H9 (cell line): ENCODE results near the gene MSI2. TPM values are rescaled to one million over a fixed set of nuclear protein-coding genes. Genes with fewer than 3 reads are reported as not detected.

ENCODE experiments used
- DNase-seq: peaks from one replicate; pipeline ENCODE4 v3.0.0-alpha.2; 2017
- H2AFZ ChIP-seq: one replicate; pipeline ENCODE4 v1.6.1; 2013; ENCODE audit warnings: mild to moderate bottlenecking, low read length, control low read depth, moderate library complexity
- H2AK5ac ChIP-seq: 2 replicates; pipeline ENCODE4 v1.6.1; 2013; ENCODE audit warnings: low read length, control low read depth, mixed read lengths; ENCODE audit not compliant: insufficient read length
- H2BK120ac ChIP-seq: one replicate; pipeline ENCODE4 v1.6.1; 2013; ENCODE audit warnings: low read depth, mild to moderate bottlenecking, low read length, control low read depth, inconsistent platforms; ENCODE audit not compliant: poor library complexity, severe bottlenecking
- H2BK12ac ChIP-seq: 2 replicates; pipeline ENCODE4 v1.6.1; 2013; ENCODE audit warnings: low read length, control low read depth, mixed read lengths, low read depth; ENCODE audit not compliant: insufficient read length
- H2BK15ac ChIP-seq: 2 replicates; pipeline ENCODE4 v1.6.1; 2013; ENCODE audit warnings: low read depth, low read length, control low read depth
- H2BK20ac ChIP-seq: one replicate; pipeline ENCODE4 v1.6.1; 2013; ENCODE audit warnings: low read depth, mild to moderate bottlenecking, low read length, control low read depth, inconsistent platforms; ENCODE audit not compliant: poor library complexity, severe bottlenecking
- H2BK5ac ChIP-seq: 2 replicates; pipeline ENCODE4 v1.6.1; 2013; ENCODE audit warnings: low read length, control low read depth, mixed read lengths; ENCODE audit not compliant: insufficient read length
- H3K14ac ChIP-seq: 2 replicates; pipeline ENCODE4 v1.6.1; 2013; ENCODE audit warnings: low read length, control low read depth; ENCODE audit not compliant: insufficient read depth
- H3K18ac ChIP-seq: 2 replicates; pipeline ENCODE4 v1.6.1; 2013; ENCODE audit warnings: low read depth, mild to moderate bottlenecking, mixed read lengths, low read length, control low read depth; ENCODE audit not compliant: insufficient read length
- H3K23ac ChIP-seq: 2 replicates; pipeline ENCODE4 v1.6.1; 2013; ENCODE audit warnings: low read length, control low read depth, mixed read lengths, low read depth; ENCODE audit not compliant: insufficient read length
- H3K23me2 ChIP-seq: 2 replicates; pipeline ENCODE4 v1.6.1; 2013; ENCODE audit warnings: low read depth, mild to moderate bottlenecking, mixed read lengths, low read length, control low read depth; ENCODE audit not compliant: insufficient read length, poor library complexity, severe bottlenecking
- H3K27ac ChIP-seq: 2 replicates; pipeline ENCODE4 v1.5.1; 2013; ENCODE audit warnings: low read length, control low read depth, mixed read lengths, low read depth; ENCODE audit not compliant: insufficient read length
- H3K27me3 ChIP-seq: 2 replicates; pipeline ENCODE4 v1.6.1; 2013; ENCODE audit warnings: low read length, control low read depth, inconsistent platforms; ENCODE audit not compliant: insufficient read depth
- H3K4ac ChIP-seq: 2 replicates; pipeline ENCODE4 v1.6.1; 2013; ENCODE audit warnings: low read depth, mild to moderate bottlenecking, control low read depth, inconsistent platforms, low read length, moderate library complexity
- H3K4me1 ChIP-seq: 2 replicates; pipeline ENCODE4 v1.6.1; 2013; ENCODE audit warnings: low read length, control low read depth, inconsistent platforms; ENCODE audit not compliant: insufficient read depth
- H3K4me2 ChIP-seq: 2 replicates; pipeline ENCODE4 v1.6.1; 2013; ENCODE audit warnings: low read length, control low read depth, mixed read lengths; ENCODE audit not compliant: insufficient read length, insufficient read depth
- H3K56ac ChIP-seq: 2 replicates; pipeline ENCODE4 v1.6.1; 2013; ENCODE audit warnings: low read depth, mild to moderate bottlenecking, mixed read lengths, low read length, control low read depth; ENCODE audit not compliant: insufficient read length
- H3K79me1 ChIP-seq: 2 replicates; pipeline ENCODE4 v1.6.1; 2013; ENCODE audit warnings: low read depth, mild to moderate bottlenecking, moderate library complexity, low read length, control low read depth, inconsistent platforms; ENCODE audit not compliant: insufficient read depth, poor library complexity, severe bottlenecking
- H3K79me2 ChIP-seq: 2 replicates; pipeline ENCODE4 v1.6.1; 2013; ENCODE audit warnings: low read length, control low read depth, inconsistent platforms; ENCODE audit not compliant: insufficient read depth
- H3K9ac ChIP-seq: 2 replicates; pipeline ENCODE4 v1.6.1; 2013; ENCODE audit warnings: low read length, control low read depth, mixed read lengths; ENCODE audit not compliant: insufficient read length; ENCODE audit errors: extremely low read depth
- H3K9me3 ChIP-seq: one replicate; pipeline ENCODE4 v1.6.1; 2013; ENCODE audit warnings: low read depth, low read length, inconsistent platforms; ENCODE audit not compliant: control insufficient read depth
- H3T11ph ChIP-seq: one replicate; pipeline ENCODE4 v1.6.1; 2013; ENCODE audit warnings: mild to moderate bottlenecking, low read length, control low read depth, inconsistent platforms
- H4K20me1 ChIP-seq: one replicate; pipeline ENCODE4 v1.6.1; 2013; ENCODE audit not compliant: control insufficient read depth, insufficient read length, insufficient read depth
- H4K5ac ChIP-seq: 2 replicates; pipeline ENCODE4 v1.6.1; 2013; ENCODE audit warnings: low read depth, mild to moderate bottlenecking, mixed read lengths, low read length, control low read depth; ENCODE audit not compliant: insufficient read length
- H4K8ac ChIP-seq: replicated peaks from 2 replicates; pipeline ENCODE4 v1.6.1; 2013; ENCODE audit warnings: low read length, control low read depth, mixed read lengths, low read depth; ENCODE audit not compliant: insufficient read length
- H4K91ac ChIP-seq: 2 replicates; pipeline ENCODE4 v1.6.1; 2013; ENCODE audit warnings: low read depth, mild to moderate bottlenecking, moderate library complexity, mixed read lengths, low read length, control low read depth; ENCODE audit not compliant: insufficient read length
- H3K27ac Mint-ChIP-seq, 3 experiments: 2 replicates in 2 of 3; 3 replicates in 1 of 3; pipeline ENCODE4 v1.8.0; 2020 to 2021; ENCODE audit warnings: mixed read lengths in 3 of 3, mild to moderate bottlenecking in 1 of 3, moderate library complexity in 1 of 3
- H3K27me3 Mint-ChIP-seq: 2 replicates; pipeline ENCODE4 v1.8.0; 2021; ENCODE audit warnings: low read depth, mild to moderate bottlenecking, moderate library complexity, mixed read lengths
- H3K36me3 Mint-ChIP-seq, 3 experiments: 2 replicates in 2 of 3; 3 replicates in 1 of 3; pipeline ENCODE4 v1.8.0; 2020 to 2021; ENCODE audit warnings: low read depth in 3 of 3, mixed read lengths in 3 of 3; ENCODE audit not compliant: insufficient read depth in 1 of 3
- H3K4me1 Mint-ChIP-seq, 2 experiments: 2 replicates each; pipeline ENCODE4 v1.8.0; 2020; ENCODE audit warnings: mixed read lengths in 2 of 2
- H3K4me3 Mint-ChIP-seq, 2 experiments: 2 replicates in 1 of 2; 3 replicates in 1 of 2; pipeline ENCODE4 v1.8.0; 2020 to 2021; ENCODE audit warnings: mild to moderate bottlenecking in 2 of 2, mixed read lengths in 2 of 2, moderate library complexity in 1 of 2
- H3K9me3 Mint-ChIP-seq, 2 experiments: 2 replicates in 1 of 2; 3 replicates in 1 of 2; pipeline ENCODE4 v1.8.0; 2020; ENCODE audit warnings: mild to moderate bottlenecking in 2 of 2, mixed read lengths in 2 of 2, moderate library complexity in 1 of 2
- WGBS: extraction: QIAGEN DNeasy Blood & Tissue Kit; methylation state at CpG from one replicate; pipeline ENCODE4 v1.1.7; 2013; ENCODE audit warnings: missing lambda C conversion rate, low lambda C conversion rate, mixed read lengths; ENCODE audit not compliant: insufficient read length; ENCODE audit errors: extremely low coverage; 5-methylcytosine and 5-hydroxymethylcytosine counted together
- total RNA-seq: library from RNA; stranded (reverse); gene quantifications from 2 replicates; pipeline ENCODE4 v1.2.1, GENCODE V29; 2021
- TF ChIP-seq, protein P1 (sequence below): fragments of 200-600 bp; sonication (generic); conservative IDR thresholded peaks from 3 replicates; pipeline ENCODE4 v1.8.0; 2021; ENCODE audit warnings: antibody characterized with exemption, mild to moderate bottlenecking

MSI2 gene
- total RNA-seq, 1 experiment from 2014 or later = 98.5 TPM

GRCh38 chr17:57559634-57560318 lies 303.5 kb downstream of the MSI2 start:
- Histone ChIP-seq H4K91ac (no peak overlapping the region), H2BK12ac (no peak overlapping the region), H4K8ac (no peak overlapping the region), H2AFZ (no peak overlapping the region), H2AK5ac (no peak overlapping the region), H2BK15ac (no peak overlapping the region), H3K4me1 (peaks cover 6% of the 10 kb centered on the region; the same call in 1 of the 2 replicates), H2BK20ac (no peak overlapping the region), H3K79me2 (no peaks in the 10 kb centered on the region), H3K27me3 (no peaks in the 10 kb centered on the region), H4K20me1 (no peaks in the 10 kb centered on the region), H3K4me2 (no peak overlapping the region), H2BK120ac (no peak overlapping the region), H3K23ac (no peak overlapping the region), H4K5ac (no peak overlapping the region), H3K18ac (no peak overlapping the region), H3K9ac (no peak overlapping the region), H3K27ac (no peak overlapping the region), H3K79me1 (no peaks in the 10 kb centered on the region), H3T11ph (no peak overlapping the region), H3K4ac (no peak overlapping the region), H3K14ac (no peak overlapping the region), H3K9me3 (no peaks in the 10 kb centered on the region), H3K23me2 (no peaks in the 10 kb centered on the region), H2BK5ac (no peak overlapping the region), H3K56ac (no peak overlapping the region)
- Mint-ChIP-seq H3K4me3 (no peak overlapping the region), H3K27ac (no peak overlapping the region; a peak in 1 of 7 replicates), H3K9me3 (no peaks in the 10 kb centered on the region), H3K4me1 (peaks cover 16 to 29% of the 10 kb centered on the region in 2 experiments), H3K36me3 (no peaks in the 10 kb centered on the region; a peak in 2 of 7 replicates), H3K27me3 (no peaks in the 10 kb centered on the region)
- WGBS = no CpG with 5 or more reads among the region's 14 CpGs
- no peak for DNase-seq
- TF ChIP-seq, protein P1, sequence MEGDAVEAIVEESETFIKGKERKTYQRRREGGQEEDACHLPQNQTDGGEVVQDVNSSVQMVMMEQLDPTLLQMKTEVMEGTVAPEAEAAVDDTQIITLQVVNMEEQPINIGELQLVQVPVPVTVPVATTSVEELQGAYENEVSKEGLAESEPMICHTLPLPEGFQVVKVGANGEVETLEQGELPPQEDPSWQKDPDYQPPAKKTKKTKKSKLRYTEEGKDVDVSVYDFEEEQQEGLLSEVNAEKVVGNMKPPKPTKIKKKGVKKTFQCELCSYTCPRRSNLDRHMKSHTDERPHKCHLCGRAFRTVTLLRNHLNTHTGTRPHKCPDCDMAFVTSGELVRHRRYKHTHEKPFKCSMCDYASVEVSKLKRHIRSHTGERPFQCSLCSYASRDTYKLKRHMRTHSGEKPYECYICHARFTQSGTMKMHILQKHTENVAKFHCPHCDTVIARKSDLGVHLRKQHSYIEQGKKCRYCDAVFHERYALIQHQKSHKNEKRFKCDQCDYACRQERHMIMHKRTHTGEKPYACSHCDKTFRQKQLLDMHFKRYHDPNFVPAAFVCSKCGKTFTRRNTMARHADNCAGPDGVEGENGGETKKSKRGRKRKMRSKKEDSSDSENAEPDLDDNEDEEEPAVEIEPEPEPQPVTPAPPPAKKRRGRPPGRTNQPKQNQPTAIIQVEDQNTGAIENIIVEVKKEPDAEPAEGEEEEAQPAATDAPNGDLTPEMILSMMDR = no peak
